HG03039 (cell line): ENCODE data around the gene SULT1C3.

Source experiments
- ATAC-seq: cut with Tn5 transposase; IDR thresholded peaks from one replicate; pipeline ENCODE4 v1.9.1; 2021; ENCODE audit warnings: mild to moderate bottlenecking, moderate library complexity; ENCODE audit not compliant: unreplicated experiment

The SULT1C3 gene

DNA sequence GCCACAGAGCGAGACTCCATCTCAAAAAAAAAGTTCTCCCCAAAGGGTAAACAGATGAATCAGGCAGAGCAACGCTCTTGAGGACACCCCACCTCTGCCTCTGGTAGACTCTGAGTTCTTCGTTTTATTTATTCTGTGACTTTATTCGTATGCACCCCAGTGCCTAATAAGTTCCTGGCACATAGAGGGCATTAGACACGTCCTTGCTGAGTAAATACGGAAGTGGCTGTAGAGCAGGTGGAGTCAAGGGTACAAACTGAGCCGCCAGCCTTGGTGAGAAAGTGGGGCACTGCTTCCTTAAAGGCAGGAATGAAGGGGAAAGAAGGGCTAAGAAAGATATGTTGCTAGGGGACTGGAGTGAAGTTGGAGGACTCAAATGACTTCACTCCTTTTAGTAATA, 61.8 kb downstream of the SULT1C3 start:
- no peak for ATAC-seq

DNA sequence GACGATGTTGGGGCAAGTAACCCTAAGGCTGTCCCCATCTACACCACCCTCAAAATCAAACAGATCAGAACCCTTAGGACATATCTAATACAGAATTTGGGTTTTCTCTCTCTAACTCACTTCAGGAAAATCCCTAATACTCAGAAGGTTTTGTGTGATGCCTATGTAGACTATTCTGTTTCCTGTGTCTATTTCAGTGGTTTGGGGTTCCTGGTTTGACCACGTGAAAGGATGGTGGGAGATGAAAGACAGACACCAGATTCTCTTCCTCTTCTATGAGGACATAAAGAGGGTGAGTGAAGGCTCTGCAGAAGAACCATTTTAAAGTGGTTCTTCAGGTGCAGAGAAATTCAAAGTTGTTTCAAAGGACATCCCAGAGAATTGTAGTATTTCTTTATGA, 65.2 kb downstream of the SULT1C3 start:
- ATAC-seq = peak; percentile 64

DNA sequence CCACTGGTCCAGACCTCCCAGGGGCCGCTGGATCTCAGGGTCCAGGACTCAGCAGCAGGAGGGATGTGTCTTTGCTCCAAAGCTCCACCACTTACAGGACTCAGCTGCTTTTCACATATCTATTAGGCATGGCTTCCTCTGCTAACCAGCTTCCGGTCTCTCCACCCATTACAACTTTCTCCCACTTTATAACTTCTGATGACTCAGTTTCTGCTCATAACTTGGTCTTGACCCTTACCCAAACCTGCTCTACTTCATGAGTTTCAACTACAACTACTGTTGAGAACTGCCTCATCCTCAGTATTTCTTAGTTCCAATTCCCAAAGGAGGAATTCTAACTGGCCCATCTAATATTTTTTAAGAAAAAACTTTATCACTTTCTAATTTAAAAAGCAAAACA, 66.1 kb downstream of the SULT1C3 start:
- no peak for ATAC-seq

DNA sequence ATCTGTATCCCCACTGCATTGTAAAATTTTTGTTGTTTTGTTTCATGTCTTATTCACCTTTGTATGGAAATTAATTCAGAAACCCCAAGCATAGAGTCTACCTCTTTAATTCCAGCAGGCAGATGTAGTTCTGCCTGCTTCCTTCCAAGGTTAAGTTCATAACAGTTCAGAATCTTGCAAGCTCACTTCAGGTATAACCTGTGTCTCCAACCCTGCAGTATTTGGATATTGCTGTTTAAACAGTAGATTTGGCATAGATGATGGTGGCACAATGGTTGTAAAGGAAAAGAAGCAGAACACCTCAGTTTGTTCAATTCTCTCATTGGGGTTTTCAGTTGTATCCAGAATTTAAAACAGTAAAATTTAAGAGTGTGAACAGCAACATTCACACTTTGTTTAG, 70.1 kb downstream of the SULT1C3 start:
- ATAC-seq = no peak
